ENCODE data around the gene OSBPL10.

OSBPL10 gene

DNA sequence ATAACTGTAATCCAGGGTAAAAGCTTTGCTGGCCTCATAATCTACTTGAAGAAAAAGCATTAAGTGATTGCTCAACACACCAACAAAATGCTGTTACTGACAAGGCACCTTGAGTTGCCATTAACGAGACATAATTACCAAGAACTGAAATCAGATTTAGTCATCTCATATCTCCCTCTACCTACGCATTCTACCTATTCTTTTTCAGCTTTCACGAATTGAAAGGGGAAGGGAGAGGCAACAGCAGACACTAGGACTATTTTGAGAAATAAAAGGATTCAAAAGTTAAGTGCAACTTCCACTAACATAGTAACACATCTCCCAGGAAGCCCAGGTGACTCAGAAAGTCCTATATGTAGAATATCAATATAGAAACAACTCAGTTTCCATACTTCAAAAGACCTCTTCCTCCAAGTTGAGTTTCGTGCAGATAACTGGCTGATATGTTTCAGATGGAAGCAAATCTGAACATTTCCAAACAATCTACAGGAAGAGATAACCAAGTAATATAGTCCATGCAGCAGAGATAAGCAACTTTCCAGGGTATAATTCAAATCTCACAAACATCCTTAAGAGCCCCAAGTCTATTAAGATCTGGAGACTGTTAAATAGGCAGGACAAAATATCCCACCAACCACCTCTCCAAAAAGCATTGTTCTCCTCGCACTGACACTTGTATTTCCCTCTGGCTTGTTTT is 1.9 kb downstream of the OSBPL10 start:
- peaks cover 12% of the 10 kb centered on the region for H3K4me1 ChIP-seq (ENCODE audit: insufficient read depth, low read length)
- peaks cover 27% of the 10 kb centered on the region for H3K27me3 ChIP-seq (ENCODE audit: insufficient read depth, low read length)
- H3K4me3 ChIP-seq (ENCODE audit: low read length): no peak overlapping the region
- H2AFZ ChIP-seq (ENCODE audit: low read depth, low read length): no peak overlapping the region
- no peaks in the 10 kb centered on the region for H3K36me3 ChIP-seq (ENCODE audit: insufficient read depth, low read length)
- H3K9me3 ChIP-seq (ENCODE audit: low read length): no peaks in the 10 kb centered on the region

DNA sequence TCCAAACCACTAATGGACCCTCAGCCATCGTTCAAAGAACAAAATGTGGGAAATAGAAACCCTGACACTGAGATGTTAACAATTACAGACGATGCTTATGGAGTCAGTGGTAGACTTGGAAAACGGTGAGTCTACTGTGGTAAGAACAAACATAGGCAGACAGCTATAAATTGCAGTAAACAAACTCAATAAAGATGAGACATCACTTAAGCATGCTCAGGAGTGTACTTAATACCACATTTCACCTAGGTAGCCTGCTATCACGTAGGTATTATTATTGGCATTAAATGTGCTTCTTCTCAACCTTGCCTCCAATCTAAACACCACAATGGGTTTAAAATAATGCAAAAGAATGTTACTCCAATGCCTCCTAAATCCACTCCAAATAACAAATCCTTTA is 2.5 kb downstream of the OSBPL10 start:
- Histone ChIP-seq H3K4me3 (ENCODE audit: low read length) (no peak overlapping the region), H3K4me1 (ENCODE audit: insufficient read depth, low read length) (peaks cover 12% of the 10 kb centered on the region), H3K9me3 (ENCODE audit: low read length) (no peaks in the 10 kb centered on the region), H3K36me3 (ENCODE audit: insufficient read depth, low read length) (no peaks in the 10 kb centered on the region), H3K27me3 (ENCODE audit: insufficient read depth, low read length) (peaks cover 27% of the 10 kb centered on the region), H2AFZ (ENCODE audit: low read depth, low read length) (no peak overlapping the region)

DNA sequence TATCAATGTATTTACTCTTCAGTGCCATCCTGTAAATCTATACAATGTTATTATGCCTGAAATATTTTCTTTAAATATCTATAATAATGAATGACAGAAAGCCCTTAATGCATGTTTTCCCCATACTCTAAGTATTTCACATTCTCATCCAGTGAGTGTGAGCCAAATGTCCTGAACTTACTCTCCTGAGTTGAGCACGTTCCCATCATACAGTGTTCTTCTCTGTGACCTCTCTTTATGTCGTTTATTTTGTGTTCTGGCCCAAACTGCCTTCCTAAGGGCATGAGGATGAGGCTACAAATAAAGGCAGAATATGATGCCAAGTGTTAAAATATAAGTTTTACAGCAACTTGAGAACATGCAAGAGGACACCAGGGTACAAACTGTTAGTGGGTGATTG is 3.3 kb downstream of the OSBPL10 start:
- no peaks in the 10 kb centered on the region for H3K9me3 ChIP-seq (ENCODE audit: low read length)
- no peak overlapping the region for H2AFZ ChIP-seq (ENCODE audit: low read depth, low read length)
- H3K27me3 ChIP-seq (ENCODE audit: insufficient read depth, low read length): peaks cover 27% of the 10 kb centered on the region
- H3K36me3 ChIP-seq (ENCODE audit: insufficient read depth, low read length): no peaks in the 10 kb centered on the region
- no peak overlapping the region for H3K4me3 ChIP-seq (ENCODE audit: low read length)
- H3K4me1 ChIP-seq (ENCODE audit: insufficient read depth, low read length): peaks cover 12% of the 10 kb centered on the region

- no peaks in the 10 kb centered on the region for H3K36me3 ChIP-seq (ENCODE audit: insufficient read depth, low read length)
- no peaks in the 10 kb centered on the region for H3K9me3 ChIP-seq (ENCODE audit: low read length)
- H2AFZ ChIP-seq (ENCODE audit: low read depth, low read length): no peak overlapping the region
- H3K27me3 ChIP-seq (ENCODE audit: insufficient read depth, low read length): peaks cover 16% of the 10 kb centered on the region
- no peak overlapping the region for H3K4me3 ChIP-seq (ENCODE audit: low read length)
- peaks cover 9% of the 10 kb centered on the region for H3K4me1 ChIP-seq (ENCODE audit: insufficient read depth, low read length)
These were observed 4.8 kb downstream of the OSBPL10 start for GRCh38 chr3:31976302-31976701.

DNA sequence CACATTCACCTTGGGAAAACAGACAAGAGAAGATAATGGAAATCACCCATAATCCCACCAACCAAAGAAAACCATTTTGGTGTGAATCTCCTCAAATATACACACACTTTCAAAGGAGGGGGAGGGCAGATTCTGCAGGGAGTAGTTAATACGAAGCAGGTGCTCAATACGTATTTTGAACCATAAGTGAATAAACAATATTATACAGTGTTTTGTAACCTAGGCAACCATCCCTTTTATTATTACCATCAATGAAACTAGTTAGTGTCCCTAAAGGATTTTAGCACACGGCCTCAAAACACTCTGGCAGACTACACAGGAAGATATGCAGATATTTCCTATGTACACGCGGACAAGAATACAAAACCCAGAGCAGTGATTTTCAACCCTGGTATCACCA is 6.1 kb downstream of the OSBPL10 start:
- no peaks in the 10 kb centered on the region for H3K9me3 ChIP-seq (ENCODE audit: low read length)
- H3K36me3 ChIP-seq (ENCODE audit: insufficient read depth, low read length): no peaks in the 10 kb centered on the region
- no peaks in the 10 kb centered on the region for H3K4me1 ChIP-seq (ENCODE audit: insufficient read depth, low read length)

GRCh38 chr3:31974471-31974870 is 6.6 kb downstream of the OSBPL10 start:
- peaks cover 4% of the 10 kb centered on the region for H3K27me3 ChIP-seq (ENCODE audit: insufficient read depth, low read length)
- no peaks in the 10 kb centered on the region for H3K4me1 ChIP-seq (ENCODE audit: insufficient read depth, low read length)
- H3K36me3 ChIP-seq (ENCODE audit: insufficient read depth, low read length): no peaks in the 10 kb centered on the region
- no peak overlapping the region for H3K4me3 ChIP-seq (ENCODE audit: low read length)
- H2AFZ ChIP-seq (ENCODE audit: low read depth, low read length): no peak overlapping the region
- no peaks in the 10 kb centered on the region for H3K9me3 ChIP-seq (ENCODE audit: low read length)

More for the DNA sequence above, 6.1 kb downstream of the OSBPL10 start:
- peaks cover 5% of the 10 kb centered on the region for H3K27me3 ChIP-seq (ENCODE audit: insufficient read depth, low read length)
- no peak overlapping the region for H2AFZ ChIP-seq (ENCODE audit: low read depth, low read length)
- no peak overlapping the region for H3K4me3 ChIP-seq (ENCODE audit: low read length)

DNA sequence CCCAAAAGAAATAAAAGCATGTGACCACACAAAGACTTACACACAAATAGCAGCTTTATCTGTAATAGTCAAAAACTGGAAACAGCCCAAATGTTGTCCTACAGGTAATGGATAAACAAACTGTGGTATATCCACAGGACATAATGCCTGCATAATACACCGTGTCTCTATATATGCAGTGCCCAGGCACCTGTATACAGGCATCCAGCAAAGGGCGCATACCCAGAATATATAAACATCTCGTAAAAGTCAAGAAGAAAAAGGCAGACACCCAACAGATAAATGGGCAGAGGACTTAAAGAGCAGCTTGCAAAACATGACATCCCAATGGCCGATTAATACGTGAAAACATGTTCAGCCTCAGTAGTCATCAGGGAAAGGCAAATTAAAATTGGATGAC is 7.2 kb downstream of the OSBPL10 start:
- no peak overlapping the region for H2AFZ ChIP-seq (ENCODE audit: low read depth, low read length)
- no peaks in the 10 kb centered on the region for H3K9me3 ChIP-seq (ENCODE audit: low read length)
- no peaks in the 10 kb centered on the region for H3K4me1 ChIP-seq (ENCODE audit: insufficient read depth, low read length)
- H3K27me3 ChIP-seq (ENCODE audit: insufficient read depth, low read length): peaks cover 3% of the 10 kb centered on the region
- H3K36me3 ChIP-seq (ENCODE audit: insufficient read depth, low read length): no peaks in the 10 kb centered on the region
- no peak overlapping the region for H3K4me3 ChIP-seq (ENCODE audit: low read length)

GRCh38 chr3:31973081-31973480 is 8.0 kb downstream of the OSBPL10 start:
- Histone ChIP-seq H3K36me3 (ENCODE audit: insufficient read depth, low read length) (no peaks in the 10 kb centered on the region), H3K4me1 (ENCODE audit: insufficient read depth, low read length) (no peaks in the 10 kb centered on the region), H3K4me3 (ENCODE audit: low read length) (no peak overlapping the region), H3K27me3 (ENCODE audit: insufficient read depth, low read length) (no peaks in the 10 kb centered on the region), H2AFZ (ENCODE audit: low read depth, low read length) (no peak overlapping the region), H3K9me3 (ENCODE audit: low read length) (no peaks in the 10 kb centered on the region)

DNA sequence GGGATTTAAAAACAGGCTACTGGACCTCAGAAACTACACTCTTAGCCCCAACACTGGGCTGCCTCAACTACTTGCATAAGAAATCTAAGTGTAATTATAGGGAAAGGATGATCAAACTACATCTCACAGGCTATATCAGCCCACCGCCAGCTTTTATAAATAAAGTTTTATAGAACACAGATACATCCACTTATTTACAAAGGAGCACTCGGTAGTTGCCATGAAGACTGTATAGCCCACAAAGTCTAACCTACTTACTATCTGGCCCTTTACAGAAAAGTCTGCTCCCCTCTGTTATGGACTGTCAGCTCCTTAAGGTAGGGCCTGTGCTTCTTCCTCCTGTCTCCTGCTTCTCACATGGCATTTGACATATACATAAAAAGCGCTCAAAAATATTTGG is 9.5 kb downstream of the OSBPL10 start:
- Histone ChIP-seq H3K4me3 (ENCODE audit: low read length) (no peak overlapping the region), H3K27me3 (ENCODE audit: insufficient read depth, low read length) (no peaks in the 10 kb centered on the region), H2AFZ (ENCODE audit: low read depth, low read length) (no peak overlapping the region)

GRCh38 chr3:31968927-31969418 is 12.1 kb downstream of the OSBPL10 start:
- no peak overlapping the region for H3K4me3 ChIP-seq (ENCODE audit: low read length)
- no peaks in the 10 kb centered on the region for H3K27me3 ChIP-seq (ENCODE audit: insufficient read depth, low read length)
- H3K9me3 ChIP-seq (ENCODE audit: low read length): no peaks in the 10 kb centered on the region
- no peak overlapping the region for H2AFZ ChIP-seq (ENCODE audit: low read depth, low read length)
- no peaks in the 10 kb centered on the region for H3K4me1 ChIP-seq (ENCODE audit: insufficient read depth, low read length)
- H3K36me3 ChIP-seq (ENCODE audit: insufficient read depth, low read length): no peaks in the 10 kb centered on the region

More for the DNA sequence above, 9.5 kb downstream of the OSBPL10 start:
- Histone ChIP-seq H3K36me3 (ENCODE audit: insufficient read depth, low read length) (no peaks in the 10 kb centered on the region), H3K9me3 (ENCODE audit: low read length) (no peaks in the 10 kb centered on the region), H3K4me1 (ENCODE audit: insufficient read depth, low read length) (no peaks in the 10 kb centered on the region)

- Histone ChIP-seq H3K4me1 (ENCODE audit: insufficient read depth, low read length) (no peaks in the 10 kb centered on the region), H3K27me3 (ENCODE audit: insufficient read depth, low read length) (no peaks in the 10 kb centered on the region), H2AFZ (ENCODE audit: low read depth, low read length) (no peak overlapping the region), H3K4me3 (ENCODE audit: low read length) (no peak overlapping the region), H3K36me3 (ENCODE audit: insufficient read depth, low read length) (no peaks in the 10 kb centered on the region), H3K9me3 (ENCODE audit: low read length) (no peaks in the 10 kb centered on the region)
These were observed 12.6 kb downstream of the OSBPL10 start for GRCh38 chr3:31968369-31968926.

DNA sequence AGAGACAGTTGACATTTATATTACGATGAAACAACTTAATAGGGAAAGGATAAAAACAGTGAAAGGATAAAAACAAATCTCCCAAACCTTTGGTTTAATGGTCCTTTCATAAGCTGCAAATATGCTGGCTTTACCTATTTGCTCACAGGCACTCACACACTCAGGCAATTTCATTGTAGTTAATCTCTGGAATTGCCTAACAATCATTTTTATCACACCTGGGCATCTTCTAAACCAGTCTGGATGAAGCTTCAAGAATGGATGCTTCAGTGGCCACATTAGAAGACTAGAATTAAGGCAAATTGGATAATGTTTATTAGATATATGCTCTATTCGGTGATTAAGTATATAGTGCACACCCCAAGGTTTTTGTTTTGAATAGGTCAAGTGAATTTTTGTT is 13.5 kb downstream of the OSBPL10 start:
- H3K9me3 ChIP-seq (ENCODE audit: low read length): no peaks in the 10 kb centered on the region
- H3K27me3 ChIP-seq (ENCODE audit: insufficient read depth, low read length): no peaks in the 10 kb centered on the region
- H3K4me3 ChIP-seq (ENCODE audit: low read length): no peak overlapping the region
- H3K4me1 ChIP-seq (ENCODE audit: insufficient read depth, low read length): no peaks in the 10 kb centered on the region
- no peak overlapping the region for H2AFZ ChIP-seq (ENCODE audit: low read depth, low read length)
- H3K36me3 ChIP-seq (ENCODE audit: insufficient read depth, low read length): no peaks in the 10 kb centered on the region

DNA sequence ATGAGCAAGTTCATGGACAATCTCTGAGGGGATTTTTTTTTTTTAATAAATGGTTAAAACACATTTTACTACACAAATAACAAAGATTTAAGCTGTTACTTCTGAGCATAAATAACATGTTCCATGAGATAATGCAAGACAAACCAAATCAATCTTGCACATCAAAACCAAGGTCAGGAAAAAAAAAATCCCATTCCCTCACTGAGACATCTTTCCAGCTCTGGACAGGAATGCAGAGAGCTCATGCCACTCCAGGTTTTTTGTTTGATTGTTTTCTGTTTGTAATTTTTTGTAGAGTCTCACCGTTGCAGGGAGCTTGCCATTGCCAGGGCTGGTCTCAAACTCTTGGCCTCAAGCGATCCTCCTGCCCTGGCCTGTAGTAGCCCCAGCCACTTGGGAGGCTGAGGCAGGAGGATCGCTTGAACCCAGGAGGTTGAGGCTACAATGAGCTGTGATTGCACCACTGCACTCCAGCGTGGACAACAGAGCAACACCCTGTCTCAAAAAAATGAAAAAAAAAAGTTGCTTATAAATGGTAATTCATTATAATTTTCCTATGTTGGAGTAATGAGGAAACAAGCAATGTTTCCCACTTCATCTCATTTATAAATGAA is 14.0 kb downstream of the OSBPL10 start:
- H3K36me3 ChIP-seq (ENCODE audit: insufficient read depth, low read length): no peaks in the 10 kb centered on the region
- H2AFZ ChIP-seq (ENCODE audit: low read depth, low read length): no peak overlapping the region
- H3K27me3 ChIP-seq (ENCODE audit: insufficient read depth, low read length): no peaks in the 10 kb centered on the region
- H3K4me1 ChIP-seq (ENCODE audit: insufficient read depth, low read length): no peaks in the 10 kb centered on the region
- H3K9me3 ChIP-seq (ENCODE audit: low read length): no peaks in the 10 kb centered on the region
- no peak overlapping the region for H3K4me3 ChIP-seq (ENCODE audit: low read length)
